HL-60 (cell line): ENCODE results near the gene LRP1B.

ENCODE experiments used
- DNase-seq, 2 experiments: peaks; one replicate each; pipeline ENCODE4 v3.0.0-alpha.2; 2010 to 2020; ENCODE audit warnings: low read depth in 1 of 2, low spot score in 1 of 2
- H3K27ac ChIP-seq: fragments of 250-450 bp; sonication (Bioruptor Pico); replicated peaks from 2 replicates; pipeline ENCODE4 v1.5.1; 2020; ENCODE audit warnings: mild to moderate bottlenecking, moderate library complexity
- H3K27me3 ChIP-seq: fragments of 250-450 bp; sonication (Bioruptor Pico); 2 replicates; pipeline ENCODE4 v1.5.1; 2021; ENCODE audit warnings: mild to moderate bottlenecking, moderate library complexity; ENCODE audit not compliant: insufficient read depth, poor library complexity, severe bottlenecking
- H3K4me3 ChIP-seq: replicated peaks from 2 replicates; pipeline ENCODE4 v1.5.1; 2011; ENCODE audit warnings: mild to moderate bottlenecking, control low read depth, low read length; ENCODE audit not compliant: insufficient read depth
- GABPA ChIP-seq: IDR thresholded peaks from 2 replicates; pipeline ENCODE4 v1.6.1; 2012; ENCODE audit warnings: low read depth
- POLR2AphosphoS5 ChIP-seq: IDR thresholded peaks from 2 replicates; pipeline ENCODE4 v1.6.1; 2012; ENCODE audit warnings: low read depth
- SPI1 ChIP-seq: IDR thresholded peaks from 2 replicates; pipeline ENCODE4 v1.6.1; 2012; ENCODE audit warnings: low read depth, mild to moderate bottlenecking, borderline replicate concordance
- TF ChIP-seq, protein P1 (sequence below): IDR thresholded peaks from one replicate; pipeline ENCODE4 v1.5.1; 2011; ENCODE audit warnings: low read length, control low read depth, inconsistent platforms; ENCODE audit not compliant: insufficient read depth
- TF ChIP-seq, protein P2 (sequence below): IDR thresholded peaks from 2 replicates; pipeline ENCODE4 v1.6.1; 2012; ENCODE audit warnings: low read depth; ENCODE audit not compliant: insufficient replicate concordance

The LRP1B gene

DNA sequence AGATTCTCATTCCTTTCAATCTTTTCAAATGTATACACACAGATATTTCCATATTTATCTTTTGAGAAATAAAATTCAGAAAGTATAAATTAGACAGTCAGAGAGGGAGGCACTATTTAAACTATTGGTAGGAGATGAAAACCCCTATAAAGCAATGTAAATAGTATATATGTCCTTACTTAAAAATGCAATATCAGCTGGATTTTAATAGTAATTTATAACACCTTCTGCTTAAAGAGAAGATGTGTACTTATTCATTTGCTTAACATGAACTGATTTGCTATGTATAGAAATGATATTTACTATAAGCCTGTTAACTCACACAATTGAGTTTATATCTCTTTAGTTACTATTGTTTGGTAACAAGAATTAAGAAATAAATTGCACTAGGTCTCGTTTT lies 163.3 kb downstream of the LRP1B start:
- H3K4me3 ChIP-seq, result no peak overlapping the region
- no peak overlapping the region for H3K27ac ChIP-seq
- no peaks in the 10 kb centered on the region for H3K27me3 ChIP-seq
- TF ChIP-seq, protein P1, sequence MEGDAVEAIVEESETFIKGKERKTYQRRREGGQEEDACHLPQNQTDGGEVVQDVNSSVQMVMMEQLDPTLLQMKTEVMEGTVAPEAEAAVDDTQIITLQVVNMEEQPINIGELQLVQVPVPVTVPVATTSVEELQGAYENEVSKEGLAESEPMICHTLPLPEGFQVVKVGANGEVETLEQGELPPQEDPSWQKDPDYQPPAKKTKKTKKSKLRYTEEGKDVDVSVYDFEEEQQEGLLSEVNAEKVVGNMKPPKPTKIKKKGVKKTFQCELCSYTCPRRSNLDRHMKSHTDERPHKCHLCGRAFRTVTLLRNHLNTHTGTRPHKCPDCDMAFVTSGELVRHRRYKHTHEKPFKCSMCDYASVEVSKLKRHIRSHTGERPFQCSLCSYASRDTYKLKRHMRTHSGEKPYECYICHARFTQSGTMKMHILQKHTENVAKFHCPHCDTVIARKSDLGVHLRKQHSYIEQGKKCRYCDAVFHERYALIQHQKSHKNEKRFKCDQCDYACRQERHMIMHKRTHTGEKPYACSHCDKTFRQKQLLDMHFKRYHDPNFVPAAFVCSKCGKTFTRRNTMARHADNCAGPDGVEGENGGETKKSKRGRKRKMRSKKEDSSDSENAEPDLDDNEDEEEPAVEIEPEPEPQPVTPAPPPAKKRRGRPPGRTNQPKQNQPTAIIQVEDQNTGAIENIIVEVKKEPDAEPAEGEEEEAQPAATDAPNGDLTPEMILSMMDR, result no peak
- no peak for DNase-seq

GRCh38 chr2:141959941-141960340 lies 170.9 kb downstream of the LRP1B start:
- TF ChIP-seq SPI1, result no peak
- TF ChIP-seq, protein P1, result no peak
- TF ChIP-seq GABPA, result no peak
- no peak for TF ChIP-seq POLR2AphosphoS5
- TF ChIP-seq, protein P2, sequence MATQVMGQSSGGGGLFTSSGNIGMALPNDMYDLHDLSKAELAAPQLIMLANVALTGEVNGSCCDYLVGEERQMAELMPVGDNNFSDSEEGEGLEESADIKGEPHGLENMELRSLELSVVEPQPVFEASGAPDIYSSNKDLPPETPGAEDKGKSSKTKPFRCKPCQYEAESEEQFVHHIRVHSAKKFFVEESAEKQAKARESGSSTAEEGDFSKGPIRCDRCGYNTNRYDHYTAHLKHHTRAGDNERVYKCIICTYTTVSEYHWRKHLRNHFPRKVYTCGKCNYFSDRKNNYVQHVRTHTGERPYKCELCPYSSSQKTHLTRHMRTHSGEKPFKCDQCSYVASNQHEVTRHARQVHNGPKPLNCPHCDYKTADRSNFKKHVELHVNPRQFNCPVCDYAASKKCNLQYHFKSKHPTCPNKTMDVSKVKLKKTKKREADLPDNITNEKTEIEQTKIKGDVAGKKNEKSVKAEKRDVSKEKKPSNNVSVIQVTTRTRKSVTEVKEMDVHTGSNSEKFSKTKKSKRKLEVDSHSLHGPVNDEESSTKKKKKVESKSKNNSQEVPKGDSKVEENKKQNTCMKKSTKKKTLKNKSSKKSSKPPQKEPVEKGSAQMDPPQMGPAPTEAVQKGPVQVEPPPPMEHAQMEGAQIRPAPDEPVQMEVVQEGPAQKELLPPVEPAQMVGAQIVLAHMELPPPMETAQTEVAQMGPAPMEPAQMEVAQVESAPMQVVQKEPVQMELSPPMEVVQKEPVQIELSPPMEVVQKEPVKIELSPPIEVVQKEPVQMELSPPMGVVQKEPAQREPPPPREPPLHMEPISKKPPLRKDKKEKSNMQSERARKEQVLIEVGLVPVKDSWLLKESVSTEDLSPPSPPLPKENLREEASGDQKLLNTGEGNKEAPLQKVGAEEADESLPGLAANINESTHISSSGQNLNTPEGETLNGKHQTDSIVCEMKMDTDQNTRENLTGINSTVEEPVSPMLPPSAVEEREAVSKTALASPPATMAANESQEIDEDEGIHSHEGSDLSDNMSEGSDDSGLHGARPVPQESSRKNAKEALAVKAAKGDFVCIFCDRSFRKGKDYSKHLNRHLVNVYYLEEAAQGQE, result no peak
- Histone ChIP-seq H3K27ac (no peak overlapping the region), H3K4me3 (no peak overlapping the region), H3K27me3 (no peaks in the 10 kb centered on the region)
- no peak for DNase-seq

- H3K27ac ChIP-seq, result no peak overlapping the region
- no peaks in the 10 kb centered on the region for H3K27me3 ChIP-seq
- no peak overlapping the region for H3K4me3 ChIP-seq
- DNase-seq, result no peak
- no peak for TF ChIP-seq GABPA
- TF ChIP-seq, protein P1, result no peak
- TF ChIP-seq POLR2AphosphoS5, result no peak
- TF ChIP-seq, protein P2, result no peak
- TF ChIP-seq SPI1, result no peak
Observed at GRCh38 chr2:141959016-141959415, 171.8 kb downstream of the LRP1B start.

DNA sequence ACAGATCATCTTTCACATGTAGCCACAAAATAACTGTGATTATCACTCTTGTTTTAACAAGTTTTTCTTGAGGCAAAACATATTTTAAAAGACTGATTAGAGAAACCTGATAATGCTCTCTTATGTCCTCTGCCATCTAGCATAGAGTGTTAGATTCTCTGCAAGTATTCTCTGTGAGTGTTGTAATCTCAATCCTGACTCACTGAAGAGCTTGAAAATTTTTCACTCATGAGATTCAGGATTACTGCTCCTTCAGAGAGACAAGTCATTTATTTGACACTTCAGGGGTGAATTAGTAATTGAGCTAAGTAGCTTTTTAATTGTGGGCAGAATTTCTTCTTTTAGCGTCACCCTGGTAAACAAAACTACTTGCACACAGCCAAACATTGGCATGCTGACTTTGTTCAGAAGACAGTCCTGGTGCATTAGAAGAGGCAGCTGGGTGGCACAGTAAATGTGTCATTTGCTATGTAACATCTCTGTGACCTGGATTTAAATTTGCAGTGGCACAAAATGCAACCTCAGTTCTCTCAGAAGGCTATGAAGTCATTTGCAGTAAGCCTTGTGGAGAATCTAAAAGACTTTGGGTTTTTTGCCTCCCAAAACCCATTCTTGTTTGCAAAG lies 172.9 kb downstream of the LRP1B start:
- Histone ChIP-seq H3K27me3 (no peaks in the 10 kb centered on the region), H3K27ac (no peak overlapping the region), H3K4me3 (no peak overlapping the region)
- TF ChIP-seq, protein P1, result no peak
- TF ChIP-seq SPI1 (no peak), GABPA (no peak)
- TF ChIP-seq, protein P2, result no peak
- DNase-seq, result no peak
